Lung (tissue), 12 donors: ENCODE results near the gene S100PBP. TPM values are rescaled to one million over a fixed set of nuclear protein-coding genes. Genes with fewer than 3 reads are reported as not detected.
A peak's percentile ranks its signal among the peaks of the same experiment; 100 is the strongest.

Experiments used
- ATAC-seq: fragments of 200-7000 bp; cut with Tn5 transposase; one replicate; pipeline ENCODE4 v1.9.1; 2020; ENCODE audit warnings: moderate number of reproducible peaks; ENCODE audit not compliant: insufficient read depth, low FRiP score
- DNase-seq, 3 donors: peaks; one replicate each; pipeline ENCODE4 v3.0.0-alpha.2; 2013 to 2017
- H3K27ac ChIP-seq, 2 donors: one replicate each; pipeline ENCODE4 v1.5.1; 2013; ENCODE audit warnings: mild to moderate bottlenecking in 2 of 2, moderate library complexity in 2 of 2, control low read depth in 1 of 2, inconsistent platforms in 1 of 2, low read depth in 1 of 2, low read length in 1 of 2
- H3K27me3 ChIP-seq, 3 donors: one replicate each; pipeline ENCODE4 v1.5.1; 2013; ENCODE audit warnings: low read length in 2 of 3; ENCODE audit not compliant: control insufficient read depth in 3 of 3, insufficient read depth in 3 of 3
- H3K36me3 ChIP-seq, 4 donors: one replicate each; pipeline ENCODE4 v1.5.1; 2013; ENCODE audit warnings: low read length in 4 of 4, mild to moderate bottlenecking in 1 of 4, moderate library complexity in 1 of 4; ENCODE audit not compliant: control insufficient read depth in 4 of 4, insufficient read depth in 4 of 4
- H3K4me1 ChIP-seq, 5 donors: one replicate each; pipeline ENCODE4 v1.5.1; 2013; ENCODE audit warnings: low read length in 5 of 5, mild to moderate bottlenecking in 2 of 5, moderate library complexity in 1 of 5; ENCODE audit not compliant: control insufficient read depth in 5 of 5, insufficient read depth in 5 of 5
- H3K4me3 ChIP-seq: one replicate; pipeline ENCODE4 v1.5.1; 2013; ENCODE audit warnings: mild to moderate bottlenecking, control low read depth, moderate library complexity
- H3K9ac ChIP-seq, 2 donors: one replicate each; pipeline ENCODE4 v1.5.1; 2013; ENCODE audit warnings: low read length in 2 of 2, control low read depth in 1 of 2; ENCODE audit not compliant: insufficient read depth in 1 of 2
- H3K9me3 ChIP-seq, 4 donors: one replicate each; pipeline ENCODE4 v1.5.1; 2013; ENCODE audit warnings: low read length in 3 of 4, mild to moderate bottlenecking in 1 of 4, moderate library complexity in 1 of 4; ENCODE audit not compliant: control insufficient read depth in 4 of 4, insufficient read depth in 3 of 4
- CTCF ChIP-seq: IDR thresholded peaks from 2 replicates; pipeline ENCODE4 v1.5.1; 2012; ENCODE audit warnings: mild to moderate bottlenecking; ENCODE audit errors: control extremely low read depth, extremely low read depth
- WGBS, 2 donors: extraction: QIAGEN DNeasy Blood & Tissue Kit; methylation state at CpG; one replicate each; pipeline ENCODE4 v1.1.7; 2013; 5-methylcytosine and 5-hydroxymethylcytosine counted together
- polyA plus RNA-seq, 2 donors: library from polyadenylated mRNA; stranded (reverse); fragments of 200-250 nt; gene quantifications; one replicate each; pipeline ENCODE4 v1.2.1, GENCODE V29; 2013
- total RNA-seq, 2 donors: library from RNA; depleted of rRNA in 1 of 2; stranded (reverse); fragments of >200 nt in 1 of 2; gene quantifications; one replicate each; pipeline ENCODE4 v1.2.1, GENCODE V29; 2014 to 2021
- donor health status: control.
- donor health status: control.
- donor health status: Bipolar disorder and iron deficiency.
- donor health status: healthy.
- donor health status: DM: yes; HTN: yes; CAD: no.

The S100PBP gene
- total and polyA plus RNA-seq, 4 donors, result 7.4 to 56.6 (median 20.9) TPM

GRCh38 chr1:32774464-32774808 is 43.0 kb upstream of the S100PBP start:
- Histone ChIP-seq H3K4me3 (no peak overlapping the region), H3K9ac (no peak overlapping the region), H3K9me3 (no peaks in the 10 kb centered on the region), H3K4me1 (peaks cover 0 to 8% (median 3%) of the 10 kb centered on the region in 5 donors), H3K27ac (no peak overlapping the region), H3K27me3 (no peaks in the 10 kb centered on the region), H3K36me3 (peaks cover 12 to 52% (median 19%) of the 10 kb centered on the region in 4 donors)
- no peak for TF ChIP-seq CTCF
- no peak for ATAC-seq
- DNase-seq, result no peak

DNA sequence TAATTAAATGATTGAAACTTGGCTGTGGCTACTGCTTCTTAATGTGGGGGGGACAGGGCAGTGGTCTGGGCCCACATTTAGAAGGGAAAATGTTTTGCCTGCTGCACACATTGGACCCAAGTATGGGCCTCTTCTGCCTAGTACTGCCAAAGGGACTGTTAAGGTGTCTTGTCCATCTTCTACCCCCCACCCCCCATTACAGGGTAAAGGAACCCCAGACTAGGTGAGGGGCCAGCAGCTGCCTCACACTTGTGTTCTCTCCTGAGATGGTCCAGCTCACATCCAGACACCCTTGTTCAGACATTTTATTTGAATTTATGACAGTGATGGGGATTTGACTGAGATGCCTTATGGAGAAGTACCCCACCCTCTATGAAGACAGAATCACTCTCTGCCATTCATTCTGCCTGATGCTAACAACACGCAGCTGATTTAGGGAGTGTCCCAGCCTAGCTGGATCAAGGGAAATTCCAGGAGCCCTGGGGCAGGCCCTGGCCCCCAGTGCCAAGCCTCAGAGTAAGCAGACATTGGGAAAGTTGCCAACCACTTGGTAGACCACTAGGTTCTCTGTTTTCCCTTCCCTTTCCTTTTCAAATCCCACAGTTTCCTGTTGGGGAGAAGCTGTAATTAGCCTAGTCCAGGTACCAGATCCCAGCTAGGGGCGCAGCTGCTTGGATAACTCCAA is 42.4 kb upstream of the S100PBP start:
- Histone ChIP-seq H3K9ac (no peak overlapping the region), H3K27ac (peak overlapping the region in 1 of 2 donors; percentile 41), H3K4me1 (peaks cover 0 to 8% (median 3%) of the 10 kb centered on the region in 5 donors), H3K4me3 (no peak overlapping the region), H3K27me3 (no peaks in the 10 kb centered on the region), H3K36me3 (peaks cover 18 to 52% (median 24%) of the 10 kb centered on the region in 4 donors), H3K9me3 (no peaks in the 10 kb centered on the region)
- TF ChIP-seq CTCF, result no peak
- WGBS, 2 donors, result 40 to 41% methylated on average over 2 of the region's 2 CpGs
- ATAC-seq, result no peak
- peak in 1 of 3 donors; percentile 66 for DNase-seq

GRCh38 chr1:32775640-32776337 is 41.7 kb upstream of the S100PBP start:
- H3K27me3 ChIP-seq, result no peaks in the 10 kb centered on the region
- peaks cover 0 to 8% (median 2%) of the 10 kb centered on the region in 5 donors for H3K4me1 ChIP-seq
- peak overlapping the region in 1 of 2 donors; percentile 41 for H3K27ac ChIP-seq
- ATAC-seq (no peak), DNase-seq (no peak)
- 75 to 76% methylated on average over 13 of the region's 13 CpGs for WGBS, 2 donors
- no peak overlapping the region for H3K4me3 ChIP-seq
- H3K9ac ChIP-seq, result no peak overlapping the region
- H3K36me3 ChIP-seq, result peaks cover 24 to 52% (median 30%) of the 10 kb centered on the region in 4 donors
- no peaks in the 10 kb centered on the region for H3K9me3 ChIP-seq
- no peak for TF ChIP-seq CTCF
